GM18511 (cell line): ENCODE data around the gene PCDHA9.
"Not testable (repeated sequence)": the region's sequence is repeated elsewhere in the genome, so short reads cannot be mapped to it uniquely, and the experiment has no call there.

ENCODE experiments used
- ATAC-seq: cut with Tn5 transposase; IDR thresholded peaks from one replicate; pipeline ENCODE4 v1.9.1; 2021; ENCODE audit warnings: mild to moderate bottlenecking, moderate library complexity; ENCODE audit not compliant: unreplicated experiment

Gene PCDHA9

DNA sequence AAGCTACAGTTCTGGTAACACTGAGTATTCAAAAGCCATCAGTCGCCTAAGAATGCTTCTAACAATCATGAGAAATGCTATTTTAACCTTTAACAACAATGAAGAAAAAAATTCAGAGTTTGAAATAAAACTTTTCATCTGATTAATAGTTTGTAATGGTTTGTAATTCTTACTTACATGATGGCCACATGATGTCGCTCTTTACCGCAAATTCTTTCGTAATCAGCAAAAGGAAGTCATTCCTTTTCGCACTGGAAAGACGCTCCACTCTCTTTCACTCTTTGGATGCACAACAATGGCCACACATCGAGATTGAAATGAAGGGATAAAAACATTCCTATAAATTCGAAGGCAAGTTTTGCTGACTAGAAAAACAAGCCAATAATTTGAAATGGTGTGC is 14.2 kb upstream of the PCDHA9 start, which contains the start of gene PCDHA7:
TSS of gene PCDHA7 (plus strand) at position 277 of the 400 bp plus-strand sequence. CDS start at position 392, 115 bp downstream.
- ATAC-seq: no peak

- not testable (repeated sequence) for ATAC-seq
Observed at GRCh38 chr5:140834439-140835008, 13.7 kb upstream of the PCDHA9 start.

- ATAC-seq: no peak
Observed at GRCh38 chr5:140835622-140836510, 12.3 kb upstream of the PCDHA9 start.

DNA sequence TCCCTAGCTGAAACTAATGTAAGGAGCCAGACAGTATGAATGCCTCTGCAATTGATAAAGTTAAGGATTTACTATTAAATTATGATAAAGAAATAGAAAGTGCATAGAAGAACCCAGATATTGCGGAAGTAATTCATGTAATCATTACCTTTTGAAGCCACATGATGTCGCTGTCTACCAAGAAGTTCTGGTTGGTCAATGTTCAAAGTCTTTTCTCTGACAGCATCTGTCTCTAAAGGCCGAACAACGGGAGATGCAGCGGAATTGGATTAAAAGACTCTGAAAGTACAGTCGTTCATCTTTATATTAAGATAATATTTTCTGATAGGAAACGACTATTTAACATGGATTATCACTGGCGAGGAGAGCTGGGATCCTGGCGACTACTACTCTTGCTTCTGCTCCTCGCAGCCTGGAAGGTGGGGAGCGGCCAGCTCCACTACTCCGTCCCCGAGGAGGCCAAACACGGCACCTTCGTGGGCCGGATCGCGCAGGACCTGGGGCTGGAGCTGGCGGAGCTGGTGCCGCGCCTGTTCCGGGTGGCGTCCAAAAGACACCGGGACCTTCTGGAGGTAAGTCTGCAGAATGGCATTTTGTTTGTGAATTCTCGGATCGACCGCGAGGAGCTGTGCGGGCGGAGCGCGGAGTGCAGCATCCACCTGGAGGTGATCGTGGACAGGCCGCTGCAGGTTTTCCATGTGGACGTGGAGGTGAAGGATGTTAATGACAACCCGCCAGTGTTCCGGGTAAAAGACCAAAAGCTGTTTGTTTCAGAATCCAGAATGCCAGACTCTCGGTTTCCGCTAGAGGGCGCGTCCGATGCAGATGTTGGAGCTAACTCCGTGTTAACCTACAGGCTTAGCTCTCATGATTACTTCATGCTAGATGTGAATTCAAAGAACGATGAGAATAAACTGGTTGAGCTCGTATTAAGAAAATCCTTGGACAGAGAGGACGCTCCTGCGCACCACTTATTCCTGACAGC is 6.9 kb upstream of the PCDHA9 start, which contains the start of gene PCDHA8:
TSS of gene PCDHA8 (plus strand) at position 210 of the 985 bp plus-strand sequence. CDS start at position 345, 135 bp downstream.
- ATAC-seq: no peak

- no peak for ATAC-seq
Observed at GRCh38 chr5:140842798-140843733, 5.1 kb upstream of the PCDHA9 start.

DNA sequence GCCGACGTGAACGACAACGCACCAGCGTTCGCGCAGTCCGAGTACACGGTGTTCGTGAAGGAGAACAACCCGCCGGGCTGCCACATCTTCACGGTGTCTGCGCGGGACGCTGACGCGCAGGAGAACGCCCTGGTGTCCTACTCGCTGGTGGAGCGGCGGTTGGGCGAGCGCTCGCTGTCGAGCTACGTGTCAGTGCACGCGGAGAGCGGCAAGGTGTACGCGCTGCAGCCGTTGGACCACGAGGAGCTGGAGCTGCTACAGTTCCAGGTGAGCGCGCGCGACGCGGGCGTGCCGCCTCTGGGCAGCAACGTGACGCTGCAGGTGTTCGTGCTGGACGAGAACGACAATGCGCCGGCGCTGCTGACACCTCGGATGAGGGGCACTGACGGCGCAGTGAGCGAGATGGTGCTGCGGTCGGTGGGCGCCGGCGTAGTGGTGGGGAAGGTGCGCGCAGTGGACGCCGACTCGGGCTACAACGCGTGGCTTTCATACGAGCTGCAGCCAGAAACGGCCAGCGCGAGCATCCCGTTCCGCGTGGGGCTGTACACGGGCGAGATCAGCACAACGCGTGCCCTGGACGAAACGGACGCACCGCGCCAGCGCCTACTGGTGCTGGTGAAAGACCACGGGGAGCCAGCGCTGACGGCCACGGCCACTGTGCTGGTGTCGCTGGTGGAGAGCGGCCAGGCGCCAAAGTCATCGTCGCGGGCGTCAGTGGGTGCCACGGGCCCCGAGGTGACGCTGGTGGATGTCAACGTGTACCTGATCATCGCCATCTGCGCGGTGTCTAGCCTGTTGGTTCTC is 1.9 kb downstream of the PCDHA9 start:
- ATAC-seq: not testable (repeated sequence)

DNA sequence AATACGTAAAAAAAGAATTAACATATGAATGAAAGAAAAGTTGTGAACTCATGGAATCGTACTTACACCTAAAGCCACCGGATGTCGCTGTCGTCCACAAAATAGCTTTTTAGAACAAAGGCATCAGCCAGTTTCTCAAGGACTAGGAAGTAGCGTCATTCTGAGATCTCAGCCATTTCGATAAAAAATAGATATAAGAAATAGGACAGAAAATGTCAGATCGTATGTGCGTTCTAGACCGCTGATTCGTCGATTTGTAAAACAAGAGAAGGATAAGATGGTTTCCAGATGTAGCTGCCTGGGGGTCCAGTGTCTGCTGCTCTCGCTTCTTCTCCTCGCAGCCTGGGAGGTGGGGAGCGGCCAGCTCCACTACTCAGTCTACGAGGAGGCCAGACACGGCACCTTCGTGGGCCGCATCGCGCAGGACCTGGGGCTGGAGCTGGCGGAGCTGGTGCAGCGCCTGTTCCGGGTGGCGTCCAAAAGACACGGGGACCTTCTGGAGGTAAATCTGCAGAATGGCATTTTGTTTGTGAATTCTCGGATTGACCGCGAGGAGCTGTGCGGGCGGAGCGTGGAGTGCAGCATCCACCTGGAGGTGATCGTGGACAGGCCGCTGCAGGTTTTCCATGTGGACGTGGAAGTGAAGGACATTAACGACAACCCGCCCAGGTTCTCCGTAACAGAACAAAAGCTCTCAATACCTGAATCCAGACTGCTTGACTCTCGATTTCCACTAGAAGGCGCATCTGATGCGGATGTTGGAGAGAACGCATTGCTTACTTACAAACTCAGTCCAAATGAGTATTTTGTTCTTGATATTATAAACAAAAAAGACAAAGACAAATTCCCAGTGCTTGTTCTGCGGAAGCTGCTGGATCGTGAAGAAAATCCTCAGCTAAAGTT is 7.8 kb downstream of the PCDHA9 start, which contains the start of gene PCDHA10:
TSS of gene PCDHA10 (plus strand) at position 126 of the 903 bp plus-strand sequence. CDS start at position 278, 152 bp downstream.
- no peak for ATAC-seq

- ATAC-seq: no peak
Observed at GRCh38 chr5:140857177-140857986, 9.2 kb downstream of the PCDHA9 start.

DNA sequence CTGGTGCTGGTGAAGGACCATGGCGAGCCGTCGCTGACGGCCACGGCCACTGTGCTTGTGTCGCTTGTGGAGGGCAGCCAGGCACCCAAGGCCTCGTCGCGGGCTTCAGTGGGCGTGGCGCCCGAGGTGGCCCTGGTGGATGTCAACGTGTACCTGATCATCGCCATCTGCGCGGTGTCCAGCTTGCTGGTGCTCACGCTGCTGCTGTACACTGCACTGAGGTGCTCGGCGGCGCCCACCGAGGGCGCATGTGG is 9.7 kb downstream of the PCDHA9 start:
- no peak for ATAC-seq

GRCh38 chr5:140862441-140863295 is 14.5 kb downstream of the PCDHA9 start:
- no peak for ATAC-seq

DNA sequence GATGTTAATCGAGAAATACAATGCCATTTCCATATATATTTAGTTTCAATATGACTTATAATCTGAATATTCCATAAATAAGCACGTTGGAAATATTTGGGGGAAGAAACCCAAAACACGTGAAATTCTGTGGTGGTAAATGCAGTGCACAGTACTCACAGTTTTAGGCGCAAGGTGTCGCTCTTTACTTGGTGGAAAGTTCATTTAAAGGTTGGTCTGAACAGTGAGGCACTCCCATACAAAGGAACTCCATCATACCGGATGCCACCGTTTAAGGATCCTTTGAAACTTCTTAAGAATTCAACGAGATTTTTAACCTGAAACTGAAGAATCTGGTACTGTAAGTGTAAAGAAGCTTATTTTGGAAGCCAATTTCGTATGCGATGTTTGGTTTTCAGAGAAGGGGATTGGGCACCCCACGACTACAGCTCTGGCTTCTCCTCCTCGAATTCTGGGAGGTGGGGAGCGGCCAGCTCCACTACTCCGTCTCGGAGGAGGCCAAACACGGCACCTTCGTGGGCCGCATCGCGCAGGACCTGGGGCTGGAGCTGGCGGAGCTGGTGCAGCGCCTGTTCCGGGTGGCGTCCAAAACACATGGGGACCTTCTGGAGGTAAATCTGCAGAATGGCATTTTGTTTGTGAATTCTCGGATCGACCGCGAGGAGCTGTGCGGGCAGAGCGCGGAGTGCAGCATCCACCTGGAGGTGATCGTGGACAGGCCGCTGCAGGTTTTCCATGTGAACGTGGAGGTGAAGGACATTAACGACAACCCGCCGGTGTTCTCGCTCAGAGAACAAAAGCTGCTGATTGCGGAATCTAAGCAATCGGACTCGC is 20.8 kb downstream of the PCDHA9 start, which contains the start of gene PCDHA11:
TSS of gene PCDHA11 (plus strand) at position 237 of the 834 bp plus-strand sequence. CDS start at position 384, 147 bp downstream.
- ATAC-seq: no peak

GRCh38 chr5:140869555-140869886 is 21.3 kb downstream of the PCDHA9 start:
- no peak for ATAC-seq

- ATAC-seq: no peak
Observed at GRCh38 chr5:140870221-140871201, 22.3 kb downstream of the PCDHA9 start.
